Stimulated activated CD8-positive, alpha-beta memory T cell treated with anti-CD3 and anti-CD28 coated beads, Interleukin-4, amount 100 ng/mL, for 48 hours (primary cell): ENCODE results near the gene CDHR4.
"Not testable (repeated sequence)": the region's sequence is repeated elsewhere in the genome, so short reads cannot be mapped to it uniquely, and the experiment has no call there.

ENCODE experiments used
- DNase-seq: peaks from one replicate; pipeline ENCODE4 v3.0.0-alpha.2; 2020

Gene CDHR4

DNA sequence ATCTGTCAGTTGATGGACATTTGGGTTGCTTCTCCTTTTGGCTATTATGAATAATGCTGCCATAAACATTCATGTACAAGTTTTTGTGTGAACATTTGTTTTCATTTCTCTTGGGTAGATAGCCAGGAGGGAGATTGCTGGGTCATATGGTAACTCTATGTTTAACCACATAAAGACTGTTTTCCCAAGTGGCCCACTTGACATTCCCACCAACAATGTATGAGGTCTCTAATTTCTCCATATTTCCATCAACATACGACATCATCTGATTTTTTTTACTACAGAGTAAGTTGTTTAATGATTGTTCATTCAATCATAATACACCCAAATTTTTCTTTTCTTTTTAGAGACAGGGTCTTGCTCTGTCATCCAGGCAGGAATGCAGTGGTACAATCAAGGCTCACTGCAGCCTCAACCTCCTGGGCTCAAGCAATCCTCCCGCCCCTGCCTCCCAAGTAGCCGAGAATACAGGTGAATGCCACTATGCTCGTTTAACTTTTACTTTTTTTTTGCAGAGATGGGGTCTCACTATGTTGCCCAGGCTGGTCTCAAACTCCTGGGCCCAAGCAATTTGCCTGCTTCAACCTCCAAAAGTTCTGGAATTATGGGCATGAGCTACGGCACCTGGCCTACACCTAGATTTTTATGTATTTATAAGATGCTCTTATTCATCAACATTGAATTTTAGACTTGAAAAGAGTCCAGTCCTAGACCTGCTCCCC lies 20.2 kb downstream of the CDHR4 start:
- DNase-seq = no peak

DNA sequence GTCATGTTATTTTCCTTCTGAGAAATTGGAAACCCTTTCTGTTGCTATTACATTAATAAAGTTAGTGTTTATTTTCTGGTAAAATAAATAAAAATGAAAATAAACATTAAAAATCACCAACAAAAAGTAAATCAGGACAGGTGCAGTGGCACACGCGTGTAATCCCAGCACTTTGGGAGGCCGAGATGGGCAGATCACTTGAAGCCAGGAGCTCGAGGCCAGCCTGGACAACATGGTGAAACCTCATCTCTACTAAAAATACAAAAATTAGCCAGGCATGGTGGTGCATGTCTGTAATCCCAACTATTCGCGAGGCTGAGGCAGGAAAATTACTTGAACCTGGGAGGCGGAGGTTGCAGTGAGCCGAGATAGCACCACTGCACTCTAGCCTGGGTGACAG lies 23.6 kb downstream of the CDHR4 start:
- DNase-seq = not testable (repeated sequence)

DNA sequence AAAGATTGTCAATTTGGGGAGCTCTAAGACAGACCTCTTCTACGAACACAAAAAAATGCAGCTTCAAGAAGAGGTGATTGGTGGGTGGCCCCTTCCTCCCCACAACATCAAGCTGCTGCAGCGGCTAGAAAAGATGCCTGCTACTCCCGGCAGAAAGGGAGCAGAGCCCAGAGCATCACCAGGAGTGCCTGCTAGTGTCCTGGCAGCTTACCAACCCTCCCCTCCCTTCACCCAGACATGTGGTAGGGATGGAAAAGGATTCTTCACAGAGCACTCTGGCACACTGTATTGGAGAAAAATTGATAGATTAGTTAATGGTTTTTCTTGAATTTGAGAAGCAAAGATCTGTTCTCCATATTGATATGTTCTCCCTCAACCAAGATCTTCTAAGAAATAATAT lies 24.1 kb downstream of the CDHR4 start:
- DNase-seq = no peak

DNA sequence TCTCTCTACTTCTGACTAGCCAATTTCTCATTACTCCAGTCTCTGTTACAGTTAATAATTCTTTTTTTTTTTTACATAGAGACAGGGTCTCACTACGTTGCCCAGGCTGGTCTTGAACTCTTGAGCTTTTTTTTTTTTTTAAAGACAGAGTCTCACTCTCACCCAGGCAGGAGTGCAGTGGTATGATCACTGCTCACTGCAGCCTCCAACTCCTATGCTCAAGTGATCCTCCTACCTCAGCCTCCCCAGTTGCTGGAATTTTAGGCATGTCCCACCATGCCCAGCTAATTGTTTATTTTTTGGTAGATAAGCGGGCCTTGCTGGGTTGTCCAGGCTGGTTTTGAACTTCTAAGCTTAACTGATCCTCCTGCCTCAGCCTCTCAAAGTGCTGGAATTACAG lies 27.0 kb downstream of the CDHR4 start:
- DNase-seq = no peak

DNA sequence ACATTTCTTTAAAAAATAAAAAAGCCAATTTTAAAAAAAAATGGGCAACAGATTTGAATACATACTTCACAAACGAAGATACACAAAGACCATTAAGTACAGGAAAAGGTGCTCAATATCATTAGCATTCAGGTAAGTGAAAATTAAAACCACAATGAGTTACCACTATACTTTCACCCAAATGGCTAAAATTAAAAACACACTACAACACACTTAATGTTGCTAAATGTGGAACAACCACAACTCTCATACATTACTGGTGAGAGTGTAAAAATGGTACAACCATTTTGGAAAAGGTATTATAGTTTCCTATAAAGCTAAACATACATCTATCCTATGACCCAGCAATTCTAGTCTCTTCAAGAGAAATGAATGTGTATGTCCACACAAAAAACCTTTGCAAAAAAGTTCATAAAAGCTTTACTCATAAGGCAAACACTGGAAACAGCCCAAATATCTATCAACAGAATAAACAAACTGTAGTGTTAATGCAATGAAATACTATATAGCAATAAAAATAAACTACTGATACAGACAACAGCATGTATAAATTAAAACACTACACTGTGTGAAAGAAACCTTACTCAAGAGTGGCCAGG lies 28.2 kb downstream of the CDHR4 start:
- DNase-seq = no peak

DNA sequence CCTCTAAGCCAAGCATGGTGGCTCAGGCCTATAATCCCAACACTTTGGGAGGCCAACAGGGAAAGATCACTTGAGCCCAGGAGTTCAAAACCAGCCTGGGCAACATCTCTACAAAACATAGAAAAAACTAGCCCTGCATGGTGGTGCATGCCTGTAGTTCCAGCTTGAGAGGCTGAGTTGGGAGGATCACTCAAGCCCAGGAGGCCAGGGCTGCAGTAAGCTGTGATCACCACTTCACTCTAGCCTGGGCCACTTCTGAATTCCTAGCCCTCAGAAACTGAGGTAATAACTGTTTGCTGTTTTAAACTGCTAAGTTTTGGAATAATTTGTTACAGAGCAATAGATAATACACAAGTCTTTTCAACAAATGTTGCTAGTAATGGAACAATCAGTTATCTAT lies 29.7 kb downstream of the CDHR4 start:
- DNase-seq = no peak

DNA sequence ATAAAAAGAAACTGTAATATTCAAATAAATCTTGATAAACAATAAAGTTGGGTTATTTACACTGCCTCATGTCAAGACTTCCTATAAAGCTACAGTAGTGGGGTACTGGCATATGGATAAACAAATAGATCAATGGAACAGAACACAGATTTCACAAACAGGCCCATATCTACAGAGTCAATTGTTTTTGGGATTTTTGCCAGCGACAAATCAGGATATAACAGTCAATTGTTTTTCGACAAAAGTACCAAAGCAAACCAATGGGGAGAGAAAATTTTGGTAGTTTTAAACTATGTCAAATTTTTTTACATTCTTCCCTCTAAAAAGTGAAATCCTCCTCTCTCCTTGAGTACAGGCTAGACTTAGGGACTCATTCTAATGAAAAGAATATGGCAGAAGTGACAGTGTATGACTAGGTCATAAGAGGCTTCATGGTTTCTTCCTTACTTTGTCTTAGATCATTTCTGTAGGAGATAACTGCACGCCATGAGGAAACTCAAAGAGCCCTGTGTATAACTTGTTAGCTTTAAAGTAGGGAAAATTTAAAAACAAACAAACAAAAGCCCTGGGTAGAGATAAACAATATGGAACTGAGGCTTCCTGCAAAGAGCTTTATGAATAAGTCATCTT lies 30.3 kb downstream of the CDHR4 start:
- DNase-seq = no peak

DNA sequence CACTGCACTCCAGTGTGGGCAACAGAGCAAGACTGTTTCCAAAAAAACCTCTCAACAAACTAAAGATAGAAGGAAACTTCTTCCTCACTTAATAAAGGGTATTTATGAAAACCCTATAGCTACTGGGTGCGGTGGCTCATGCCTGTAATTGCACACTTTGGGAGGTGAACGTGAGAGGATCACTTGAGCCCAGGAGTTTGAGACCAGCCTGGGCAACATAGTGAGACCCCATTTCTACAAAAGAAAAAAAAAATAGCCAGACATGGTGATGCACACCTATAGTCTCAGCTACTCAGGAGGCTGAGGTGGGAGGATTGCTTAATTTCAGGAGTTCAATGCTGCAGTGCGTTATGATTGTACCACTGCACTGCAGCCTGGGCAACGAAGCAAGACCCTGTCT lies 35.7 kb downstream of the CDHR4 start:
- DNase-seq = no peak

DNA sequence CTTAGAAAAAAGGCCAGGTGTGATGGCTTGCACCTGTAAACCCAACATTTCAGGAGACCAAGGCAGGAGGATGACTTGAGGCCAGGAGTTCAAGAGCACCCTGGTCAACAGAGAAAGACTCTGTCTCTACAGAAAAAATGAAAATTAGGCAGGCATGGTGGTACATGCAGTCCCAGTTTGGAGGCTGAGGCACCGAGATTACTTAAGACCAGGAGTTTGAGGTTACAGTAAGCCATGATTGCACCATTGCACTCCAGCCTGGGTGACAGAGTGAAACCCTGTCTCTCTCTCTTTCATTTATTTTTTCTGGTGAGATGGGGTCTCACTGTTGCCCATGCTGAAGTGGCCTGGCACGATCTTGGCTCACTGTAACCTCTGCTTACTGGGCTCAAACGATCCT lies 38.0 kb downstream of the CDHR4 start:
- DNase-seq = no peak

DNA sequence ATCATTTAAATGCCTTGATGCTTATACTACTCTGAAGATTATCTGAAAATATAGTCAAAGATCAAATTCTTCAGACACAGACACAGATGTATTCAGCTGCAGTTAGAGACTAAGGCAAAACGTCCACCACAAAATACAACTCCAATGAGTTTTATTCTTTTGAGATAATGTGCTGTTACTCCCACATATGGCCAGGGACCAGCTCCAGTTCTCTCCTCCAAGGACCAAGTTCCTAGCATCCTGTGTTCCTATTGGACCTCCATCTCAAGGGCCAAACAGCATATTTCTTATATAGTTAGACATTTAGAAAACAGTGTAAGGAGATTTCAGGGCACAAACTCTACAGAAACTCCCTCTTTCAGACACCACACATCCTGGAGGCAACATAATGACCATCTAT lies 40.4 kb downstream of the CDHR4 start:
- no peak for DNase-seq

DNA sequence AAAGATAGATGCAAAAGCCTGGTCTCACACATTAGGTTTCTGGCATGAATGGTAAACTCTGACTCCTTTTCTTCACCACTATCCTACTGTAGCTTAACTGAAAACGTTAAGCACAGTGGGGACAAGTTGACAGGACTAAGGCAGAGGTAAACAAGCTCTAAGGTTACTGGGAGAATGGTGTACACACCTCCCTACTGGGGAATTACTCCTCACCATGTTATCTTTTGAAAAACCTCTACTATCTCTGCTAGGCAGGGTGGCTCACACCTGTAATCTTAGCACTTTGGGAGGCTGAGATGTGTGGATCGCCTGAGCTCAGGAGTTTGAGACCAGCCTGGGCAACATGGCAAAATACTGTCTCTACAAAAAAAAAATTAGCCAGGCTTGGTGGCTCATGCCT lies 42.5 kb downstream of the CDHR4 start:
- no peak for DNase-seq

DNA sequence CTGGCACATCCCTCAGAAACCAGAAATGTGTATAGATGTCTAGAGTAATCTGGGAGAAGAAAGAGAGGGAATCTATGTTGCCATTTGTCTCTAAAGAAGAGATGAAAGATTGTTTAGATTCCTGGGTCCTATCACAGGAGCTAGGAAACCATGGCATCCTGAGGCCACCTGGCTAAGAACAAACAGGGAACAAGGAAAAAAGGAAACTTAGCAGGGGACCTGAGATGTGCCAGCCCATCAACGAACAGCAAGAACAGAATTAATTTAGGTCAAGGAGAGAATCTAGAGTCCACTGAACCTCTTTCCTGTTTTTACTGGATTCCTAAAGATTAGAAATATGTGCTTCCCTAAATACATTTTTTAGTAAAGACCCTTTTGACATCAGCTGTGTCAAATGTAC lies 43.6 kb downstream of the CDHR4 start:
- DNase-seq = no peak

DNA sequence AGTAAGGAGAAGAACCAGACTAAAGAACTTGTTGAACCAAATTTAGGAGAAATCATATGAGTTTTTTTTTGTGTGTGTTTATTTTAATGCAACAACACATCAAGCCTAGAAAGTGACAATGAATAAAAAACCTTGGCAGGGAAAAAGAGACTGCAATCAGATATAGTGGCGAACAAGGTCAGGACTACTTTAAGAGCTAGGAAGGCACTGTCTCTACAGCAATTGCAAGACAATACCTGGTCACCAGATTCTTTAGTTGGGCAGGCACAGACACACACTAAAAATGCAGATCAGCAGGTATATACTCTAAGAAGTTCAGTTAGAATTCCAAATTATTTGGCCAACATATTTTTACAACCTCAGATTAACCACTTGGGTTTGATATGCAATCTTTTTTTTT lies 45.1 kb downstream of the CDHR4 start:
- no peak for DNase-seq

DNA sequence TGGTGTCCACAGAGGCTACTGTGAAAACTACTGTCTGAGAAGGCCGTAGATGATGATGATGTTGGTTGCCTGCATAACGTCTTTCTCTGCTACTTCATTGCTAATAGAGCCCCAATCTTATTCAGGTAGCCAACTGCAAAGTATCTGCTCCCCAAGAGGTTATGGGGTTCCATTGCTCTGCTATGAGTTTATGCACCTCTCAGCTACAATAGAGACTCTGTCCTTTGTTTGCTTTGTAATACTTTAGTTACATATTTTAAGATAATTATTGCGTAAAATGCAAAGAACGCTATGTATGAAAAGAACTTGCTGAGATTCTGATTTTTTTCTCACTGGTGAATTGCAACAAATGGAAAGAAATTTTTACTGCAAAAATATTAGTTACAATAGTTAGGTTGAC lies 48.2 kb downstream of the CDHR4 start:
- no peak for DNase-seq

DNA sequence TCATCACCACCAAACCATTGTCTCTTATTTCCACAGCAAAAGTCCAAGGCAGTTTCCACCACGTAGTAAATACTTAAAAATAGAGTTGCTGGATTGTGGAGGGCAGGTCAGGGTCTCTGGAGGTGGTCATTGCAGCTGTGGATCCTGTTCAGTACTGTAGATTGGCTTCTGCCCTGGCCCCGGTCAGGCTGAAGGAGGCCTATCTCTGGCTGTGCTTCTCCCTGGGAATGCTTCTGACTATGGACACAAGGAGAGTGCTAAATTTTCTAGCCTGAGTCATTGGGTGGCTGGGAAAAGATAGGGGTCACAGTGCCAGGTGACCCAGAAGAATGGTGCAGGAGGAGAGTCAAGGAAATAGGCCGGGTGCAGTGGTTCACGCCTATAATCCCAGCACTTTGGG lies 49.6 kb downstream of the CDHR4 start:
- DNase-seq = no peak

DNA sequence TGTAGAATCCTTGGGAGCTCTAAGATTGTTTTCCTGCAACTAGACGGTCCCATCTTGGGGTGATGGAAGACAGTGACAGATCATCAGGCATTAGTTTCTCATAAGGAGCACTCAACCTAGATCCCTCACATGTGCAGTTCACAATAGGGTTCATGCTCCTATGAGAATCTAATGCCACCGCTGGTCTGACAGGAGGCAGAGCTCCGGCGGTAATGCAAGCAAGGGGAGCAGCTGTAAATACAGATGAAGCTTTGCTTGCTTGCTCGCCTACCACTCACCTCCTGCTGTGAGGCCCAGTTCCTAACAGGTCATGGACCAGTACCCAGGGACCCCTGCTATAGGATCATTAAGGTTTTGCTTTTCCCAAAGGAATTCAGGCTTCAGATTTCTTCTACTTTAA lies 50.8 kb downstream of the CDHR4 start:
- not testable (repeated sequence) for DNase-seq

DNA sequence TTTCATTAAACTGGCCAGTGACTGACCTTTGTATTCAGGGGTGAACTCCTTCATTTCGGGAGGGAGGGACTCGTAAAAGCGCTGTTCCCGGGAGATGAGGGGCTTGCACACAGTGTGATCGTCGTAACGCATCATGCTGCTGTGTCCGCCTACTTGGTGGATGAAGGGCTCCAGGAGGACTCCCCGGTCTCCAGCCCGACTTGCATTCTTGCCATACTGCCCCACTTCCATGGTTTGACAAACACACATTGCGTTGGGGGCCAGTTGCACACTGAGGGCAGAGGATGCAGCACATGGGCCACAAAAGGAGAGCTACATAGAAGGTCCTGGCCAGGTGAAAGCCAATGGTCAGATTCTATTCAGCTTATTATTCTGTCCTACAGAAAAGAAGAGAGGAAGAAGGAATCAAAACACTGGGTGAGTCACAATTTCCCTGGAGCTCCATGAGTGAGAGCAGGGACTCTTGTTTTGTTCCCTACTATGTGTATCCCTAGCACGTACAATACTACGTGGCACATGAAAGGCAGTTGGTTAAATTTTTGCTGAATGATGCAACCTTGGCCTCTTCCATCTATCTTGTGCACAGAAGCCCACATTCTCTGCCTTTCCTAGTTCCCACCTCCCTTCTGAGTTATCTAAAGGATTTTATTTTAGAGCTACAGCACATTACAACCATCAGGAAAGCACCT lies 51.7 kb downstream of the CDHR4 start:
- no peak for DNase-seq

DNA sequence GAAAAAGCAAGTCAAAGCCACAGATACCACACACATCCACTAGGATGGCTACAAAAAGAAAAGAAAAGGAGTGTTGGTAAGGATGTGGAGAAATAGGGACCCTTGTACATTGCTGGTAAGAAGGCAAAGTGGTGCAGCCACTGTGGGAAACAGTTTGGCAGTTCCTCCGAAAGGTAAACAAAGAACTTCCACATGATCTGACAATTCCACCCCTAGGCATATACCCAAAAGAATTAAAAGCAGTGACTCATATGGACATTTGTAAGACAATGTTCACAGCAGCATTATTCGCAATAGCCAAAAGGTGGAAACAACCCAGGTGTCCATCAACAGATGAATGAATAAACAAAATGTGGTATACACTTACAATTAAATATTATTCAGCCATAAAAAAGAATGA lies 53.7 kb downstream of the CDHR4 start:
- DNase-seq = no peak
